NCI-H345 (cell line): Measurements from ENCODE around the gene C1orf115.
"Not testable (repeated sequence)": the region's sequence is repeated elsewhere in the genome, so short reads cannot be mapped to it uniquely, and the experiment has no call there.

Source experiments
- DNase-seq: peaks from one replicate; lab custom pipeline; 2025; lab: John Stamatoyannopoulos, UW

Gene C1orf115

DNA sequence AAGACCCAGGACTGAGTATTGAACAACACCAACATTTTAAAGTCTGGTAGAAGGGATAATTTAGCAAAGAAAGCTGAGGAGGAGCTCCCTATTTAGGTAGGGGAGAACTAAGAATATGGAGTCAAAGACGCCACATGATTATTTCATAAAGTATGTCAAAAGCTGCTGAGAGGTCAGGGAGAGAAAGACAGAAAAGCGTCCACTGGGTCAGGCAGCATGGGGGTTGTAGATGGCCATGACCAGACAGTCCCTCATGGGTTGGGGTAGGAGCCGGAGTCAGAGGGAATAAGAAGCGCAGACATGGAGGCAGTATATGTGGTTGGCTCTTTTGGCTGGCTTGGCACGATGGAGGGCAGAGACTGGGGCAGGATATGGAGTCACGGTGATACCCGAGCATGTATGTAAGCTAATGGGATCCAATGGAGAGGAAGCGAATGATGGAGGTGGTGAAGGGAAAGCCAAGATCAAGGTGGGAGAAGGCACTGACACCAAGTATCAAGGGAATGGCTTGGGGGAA lies 4.8 kb downstream of the C1orf115 start:
- no peak for DNase-seq

GRCh38 chr1:220695426-220695825 lies 5.3 kb downstream of the C1orf115 start:
- no peak for DNase-seq

DNA sequence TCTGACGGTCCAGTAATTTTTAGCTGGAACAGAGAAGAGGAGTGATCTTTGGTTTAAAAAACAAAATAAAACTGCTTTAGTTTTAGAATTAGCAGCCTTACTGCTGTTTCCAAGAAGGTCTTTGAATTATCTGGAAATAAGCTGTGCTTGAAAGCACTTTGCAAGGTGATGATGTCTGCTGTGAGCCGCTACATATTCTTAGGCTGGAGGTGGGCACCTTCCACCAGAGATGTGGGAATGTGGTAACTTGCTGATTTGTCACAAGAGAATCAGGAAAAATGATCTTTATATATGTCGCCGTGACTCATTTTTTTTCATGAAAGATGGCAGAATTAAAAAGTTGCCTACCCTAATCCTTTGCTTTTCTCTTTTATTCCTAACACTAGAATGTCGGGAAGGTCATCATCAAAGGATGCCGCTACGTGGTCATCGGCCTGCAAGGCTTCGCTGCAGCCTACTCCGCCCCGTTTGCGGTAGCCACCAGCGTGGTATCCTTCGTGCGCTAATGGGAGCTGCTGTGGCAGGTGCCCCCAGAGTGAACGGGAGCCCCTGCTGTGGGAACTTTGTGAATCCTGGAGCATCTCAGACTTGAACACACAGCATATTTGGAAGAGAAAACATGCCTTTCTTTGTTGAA lies 6.2 kb downstream of the C1orf115 start:
- no peak for DNase-seq

DNA sequence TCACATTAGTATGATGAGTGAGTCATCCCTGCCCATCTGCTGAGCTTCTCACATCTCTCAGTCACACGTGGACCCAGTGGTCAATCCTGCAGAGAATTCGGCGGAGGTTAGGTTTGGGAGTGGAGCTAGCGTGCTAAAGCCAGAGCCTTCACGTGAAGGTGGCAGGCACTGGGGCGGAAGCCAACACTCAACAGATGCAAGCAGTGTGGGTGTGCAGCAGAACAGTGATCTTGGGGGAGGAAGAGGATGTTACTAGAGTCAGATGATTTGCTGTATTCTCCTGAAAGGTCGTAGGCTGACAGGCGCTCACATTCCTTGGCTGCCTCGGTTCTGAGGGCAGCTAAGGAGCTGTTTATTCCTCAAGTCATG lies 6.7 kb downstream of the C1orf115 start:
- no peak for DNase-seq

DNA sequence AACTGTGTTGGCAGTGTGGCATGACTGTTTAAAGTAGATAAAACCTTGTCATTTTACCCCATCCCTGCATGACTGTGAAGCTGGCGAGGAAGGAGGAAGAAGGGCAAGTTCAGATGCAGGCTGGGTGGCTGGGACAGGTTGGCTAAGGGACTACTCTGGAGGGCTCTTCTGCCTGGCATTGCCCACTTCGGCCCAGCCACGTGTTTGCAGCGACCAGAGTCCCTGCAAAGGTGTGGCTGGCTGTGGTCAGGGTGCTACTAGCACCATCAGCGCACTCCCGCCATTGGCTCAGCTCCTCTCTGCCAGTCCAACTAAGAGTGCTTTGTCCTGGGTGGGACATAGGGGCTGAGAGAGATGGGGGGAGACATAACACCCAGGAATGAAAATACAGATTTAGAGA lies 7.2 kb downstream of the C1orf115 start:
- DNase-seq: no peak

DNA sequence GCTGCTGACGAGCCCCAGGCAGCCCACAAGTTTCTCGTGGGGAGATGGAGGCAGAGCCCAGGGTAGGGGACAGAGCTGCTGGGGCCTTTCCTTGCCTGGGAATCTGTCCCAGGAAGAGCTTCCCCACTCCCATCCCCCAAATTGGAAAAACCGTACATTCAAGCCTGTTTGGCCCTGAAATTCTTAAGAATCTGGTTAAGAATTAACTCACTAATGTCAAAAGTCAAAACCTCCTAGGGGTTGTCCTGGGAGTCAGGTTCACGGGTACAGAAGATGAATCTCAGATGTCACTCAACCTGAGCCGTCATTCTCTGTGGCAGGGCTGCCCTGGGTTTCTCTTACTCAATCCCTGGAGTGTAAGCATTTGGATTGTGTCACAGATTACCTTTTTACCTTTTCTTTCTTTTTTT lies 8.4 kb downstream of the C1orf115 start:
- DNase-seq: no peak

DNA sequence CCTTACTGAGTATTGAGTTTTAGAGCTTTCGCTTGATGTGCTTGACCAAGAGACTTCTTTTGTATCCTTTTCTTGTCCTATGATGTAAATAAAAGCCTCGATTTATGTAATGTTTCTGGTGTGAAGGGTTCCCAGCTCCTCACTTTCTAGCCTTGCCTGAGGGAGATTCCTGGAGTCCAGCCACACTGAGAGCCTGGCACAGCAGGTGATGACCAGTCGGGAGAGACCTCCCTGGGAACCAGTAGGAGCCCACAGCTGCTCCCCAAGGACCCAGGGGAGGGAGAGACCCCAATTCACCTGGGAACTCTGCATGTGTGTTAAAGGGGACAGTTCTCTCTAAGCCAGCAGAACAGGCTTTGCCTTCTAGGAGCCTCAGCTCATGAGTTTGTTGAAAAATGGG lies 8.9 kb downstream of the C1orf115 start:
- no peak for DNase-seq

GRCh38 chr1:220700556-220701179 lies 10.5 kb downstream of the C1orf115 start:
- peak; percentile 29 for DNase-seq

DNA sequence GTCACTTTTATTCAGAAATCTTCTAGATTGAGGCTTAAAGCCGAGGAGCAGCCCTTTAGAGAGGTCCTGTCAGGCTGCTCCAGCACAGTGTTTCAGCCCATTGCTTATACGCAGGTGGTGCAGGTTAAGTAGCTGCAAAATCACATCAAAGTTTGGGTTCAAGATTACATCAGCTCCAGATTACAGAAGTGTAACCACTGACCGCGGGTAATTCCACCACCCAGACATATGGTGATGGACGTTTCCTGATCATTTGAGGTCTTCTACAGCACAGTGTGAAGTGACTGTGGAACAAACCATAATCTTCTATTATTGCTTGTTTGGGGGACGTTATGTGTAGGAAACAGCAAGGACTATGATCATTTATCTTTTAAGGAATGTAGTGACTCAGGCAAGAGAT lies 11.8 kb downstream of the C1orf115 start:
- DNase-seq: no peak

GRCh38 chr1:220702733-220703270 lies 12.6 kb downstream of the C1orf115 start:
- DNase-seq: peak; percentile 81

DNA sequence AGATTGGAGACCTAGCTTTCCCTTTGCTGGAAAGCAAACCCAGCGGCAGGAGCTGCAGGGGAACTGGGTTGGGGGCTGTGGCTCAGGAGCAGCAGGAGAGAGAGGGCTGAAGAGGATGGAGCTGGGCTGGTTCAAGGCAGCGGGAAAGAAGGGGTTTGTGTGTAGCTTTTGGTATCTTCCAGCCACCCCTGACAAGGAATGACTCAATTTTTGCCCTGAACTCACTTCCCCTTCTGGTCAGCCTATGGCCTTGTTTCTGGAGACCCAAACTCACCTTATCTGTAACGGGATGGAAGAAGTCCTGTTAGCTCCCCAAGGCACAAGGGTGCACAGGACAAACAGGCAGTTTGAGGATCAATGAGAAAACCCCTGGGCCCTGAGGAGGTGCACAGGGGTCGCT lies 13.1 kb downstream of the C1orf115 start:
- DNase-seq: no peak

GRCh38 chr1:220705782-220706181 lies 15.6 kb downstream of the C1orf115 start:
- DNase-seq: no peak

- no peak for DNase-seq
Observed at GRCh38 chr1:220706480-220706879, 16.3 kb downstream of the C1orf115 start.

DNA sequence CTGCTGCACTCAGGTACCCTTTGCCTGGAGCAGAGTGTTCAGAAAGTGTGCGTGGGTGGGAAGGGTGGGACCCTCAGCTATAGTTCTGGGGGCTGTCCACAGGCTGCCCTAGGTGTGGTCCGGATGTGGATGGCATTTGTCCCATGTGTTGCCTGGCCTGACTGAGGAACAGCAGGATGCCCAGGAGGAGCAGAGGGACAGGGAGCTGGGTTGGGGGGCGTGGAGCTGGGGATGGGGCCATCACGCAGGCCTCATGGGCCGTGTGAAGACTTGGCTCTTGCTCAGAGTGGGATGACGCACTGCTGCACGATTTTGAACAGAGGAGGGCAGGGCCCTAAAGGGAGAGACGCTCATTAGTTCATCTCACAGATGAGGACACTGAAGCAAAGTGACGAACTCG lies 17.0 kb downstream of the C1orf115 start:
- DNase-seq: no peak

GRCh38 chr1:220708244-220708643 lies 18.1 kb downstream of the C1orf115 start:
- no peak for DNase-seq

DNA sequence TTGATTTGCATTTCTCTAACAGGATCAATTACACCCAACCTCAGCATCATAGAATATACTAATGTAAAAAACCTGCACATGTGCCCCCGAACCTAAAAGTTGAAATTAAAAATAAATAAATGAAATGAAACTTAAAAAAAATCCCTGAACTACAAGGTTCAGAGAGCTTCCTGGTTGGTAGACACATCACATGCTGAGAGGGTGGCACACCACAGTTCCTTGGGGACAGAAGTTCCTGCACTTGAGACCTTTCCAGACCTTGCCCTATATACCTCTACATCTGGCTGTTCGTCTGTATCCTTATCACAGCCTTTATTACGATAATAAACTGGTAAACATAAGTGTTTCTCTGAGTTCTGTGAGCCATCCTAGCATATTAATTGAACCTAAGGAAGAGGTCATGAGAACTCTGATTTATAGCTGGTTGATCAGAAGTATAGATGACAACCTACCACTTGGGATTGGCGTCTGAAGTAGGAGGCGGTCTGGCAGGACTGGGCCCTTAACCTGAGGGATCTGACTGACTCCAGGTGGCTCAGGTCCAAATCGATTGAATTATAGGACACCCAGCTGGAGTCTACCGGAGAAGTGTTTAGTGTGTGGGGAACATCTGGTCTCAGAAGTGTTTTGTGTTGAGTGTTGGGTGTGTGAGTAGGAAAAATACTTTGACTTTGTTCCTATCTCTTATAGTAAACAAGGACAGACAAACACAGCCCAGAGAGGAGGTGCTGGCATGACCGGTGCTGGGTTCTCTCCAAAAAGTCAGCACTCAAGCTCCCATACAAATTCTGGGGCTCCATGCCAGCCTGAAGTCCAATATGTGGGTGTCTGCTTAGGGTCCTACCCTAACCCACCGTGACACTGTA lies 19.0 kb downstream of the C1orf115 start:
- DNase-seq: peak; percentile 20

DNA sequence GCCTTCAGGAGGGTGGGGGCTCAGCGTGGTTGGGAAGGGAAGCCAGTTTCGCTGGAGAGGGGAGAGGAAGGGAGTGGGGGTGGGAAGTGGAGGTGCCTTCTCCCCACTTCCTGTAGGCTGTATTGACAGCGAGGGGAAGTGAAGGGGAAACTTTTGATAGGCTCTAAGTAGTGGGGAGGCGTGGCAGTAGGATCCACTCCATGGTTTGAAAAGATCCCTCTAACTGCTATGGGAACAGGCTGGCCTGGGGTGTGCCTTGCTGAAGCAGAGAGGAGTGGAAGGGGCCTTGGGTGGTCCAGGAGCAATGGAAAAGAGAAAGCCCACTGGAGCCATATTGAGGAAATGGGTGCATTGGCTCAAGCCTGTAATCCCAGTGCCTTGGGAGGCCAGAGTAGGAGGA lies 20.2 kb downstream of the C1orf115 start:
- no peak for DNase-seq

DNA sequence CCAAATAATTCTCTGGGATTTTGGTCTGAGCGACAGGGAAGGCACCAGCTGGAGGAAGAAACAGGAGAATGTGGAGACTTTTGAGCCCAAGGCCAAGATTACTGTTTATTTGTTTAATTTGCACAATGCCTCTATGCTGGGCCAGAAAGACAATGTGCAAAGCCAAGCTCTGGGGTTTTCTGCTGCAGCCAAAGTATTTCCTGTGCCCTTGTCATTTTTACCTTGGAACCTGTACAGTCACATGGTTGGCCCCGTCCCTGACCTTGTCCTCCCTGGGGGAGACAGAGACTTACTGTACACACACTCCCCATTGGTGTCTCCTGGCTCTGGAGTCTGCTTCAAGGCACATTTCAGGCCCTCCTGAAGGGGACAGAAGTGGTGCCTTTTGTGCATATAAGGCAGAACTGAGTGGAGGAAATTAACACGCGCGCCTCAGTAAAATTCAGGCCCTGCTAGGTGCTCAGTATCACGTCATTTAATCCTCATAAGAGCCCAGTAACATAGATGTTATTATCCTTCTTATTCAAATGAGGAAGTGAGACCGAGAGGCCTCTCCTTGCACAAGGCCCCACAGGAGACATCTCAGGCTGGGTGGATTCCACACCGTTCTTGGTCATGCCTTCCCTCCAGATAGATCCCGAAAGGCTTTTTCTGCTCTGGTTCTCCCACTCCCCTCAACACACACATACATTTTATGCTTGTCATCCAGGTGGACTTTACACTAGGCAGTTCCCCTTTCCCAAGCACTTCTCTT lies 21.1 kb downstream of the C1orf115 start:
- no peak for DNase-seq

DNA sequence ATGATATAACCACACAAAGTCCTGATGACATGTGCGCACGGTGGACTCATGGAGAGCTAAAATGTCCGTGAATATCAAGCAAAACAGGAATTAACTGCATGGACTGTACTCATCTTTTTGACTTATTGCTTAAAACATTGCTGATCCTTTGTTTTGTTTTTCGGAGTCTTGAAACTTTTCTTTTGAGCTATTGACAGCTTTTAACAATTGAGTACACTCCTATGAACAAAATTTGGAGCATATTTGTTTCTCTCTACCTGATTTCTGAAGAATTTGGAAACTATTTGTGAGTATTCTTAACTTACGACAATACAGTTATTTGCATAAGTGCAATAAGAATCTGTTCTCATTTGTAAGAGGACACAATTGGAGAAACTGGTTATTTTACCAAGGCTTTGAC lies 25.8 kb downstream of the C1orf115 start:
- not testable (repeated sequence) for DNase-seq

DNA sequence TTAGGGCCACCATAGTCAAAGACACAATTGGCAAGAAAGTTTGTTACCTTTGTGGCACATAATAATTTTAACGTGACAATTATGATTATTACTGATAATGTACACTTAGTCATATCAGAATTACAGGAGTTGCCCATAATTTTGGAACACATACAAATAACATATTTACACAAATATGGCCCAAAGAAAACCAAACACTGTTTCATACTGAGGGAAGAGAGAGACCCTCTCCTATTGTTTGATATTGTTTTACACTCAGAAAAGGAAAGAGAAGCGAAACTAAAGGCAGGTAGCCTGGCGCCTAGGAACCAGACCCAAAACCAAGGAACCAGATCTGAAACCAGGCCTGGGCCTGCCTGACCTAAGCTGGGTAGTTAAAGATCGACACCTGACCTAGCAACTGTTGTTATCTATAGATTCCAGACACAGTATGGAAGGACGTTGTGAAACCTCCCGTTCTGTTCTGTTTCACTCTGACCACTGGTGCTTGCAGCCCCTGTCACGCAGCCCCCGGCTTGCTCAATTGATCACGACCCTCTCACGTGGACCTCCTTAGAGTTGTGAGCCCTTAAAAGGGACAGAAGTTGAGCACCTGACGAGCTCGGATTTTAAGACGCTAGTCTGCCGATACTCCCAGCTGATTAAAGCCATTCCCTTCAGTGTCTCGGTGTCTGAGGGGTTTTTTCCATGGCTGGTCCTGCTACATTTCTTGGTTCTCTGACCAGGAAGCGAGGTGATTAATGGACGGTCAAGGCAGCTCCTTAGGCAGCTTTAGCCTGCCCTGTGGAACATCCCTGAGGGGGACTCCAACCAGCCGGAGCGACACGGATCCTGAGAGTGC lies 27.9 kb downstream of the C1orf115 start:
- DNase-seq: no peak

- peak; percentile 22 for DNase-seq
Observed at GRCh38 chr1:220721266-220721665, 31.1 kb downstream of the C1orf115 start.
